ENCODE measurements around the gene ANKS1A.

Gene ANKS1A

GRCh38 chr6:35052694-35053565 is 163.9 kb downstream of the ANKS1A start:
- no peak for DNase-seq (ENCODE audit: low read depth in 2 of 2)

- DNase-seq (ENCODE audit: low read depth in 2 of 2) = no peak
These were observed 164.6 kb downstream of the ANKS1A start for GRCh38 chr6:35053701-35054100.

GRCh38 chr6:35054106-35054742 is 165.2 kb downstream of the ANKS1A start:
- no peak for DNase-seq (ENCODE audit: low read depth in 2 of 2)

GRCh38 chr6:35054743-35055130 is 165.7 kb downstream of the ANKS1A start:
- no peak for DNase-seq (ENCODE audit: low read depth in 2 of 2)

GRCh38 chr6:35055891-35056290 is 166.8 kb downstream of the ANKS1A start:
- no peak for DNase-seq (ENCODE audit: low read depth in 2 of 2)

DNA sequence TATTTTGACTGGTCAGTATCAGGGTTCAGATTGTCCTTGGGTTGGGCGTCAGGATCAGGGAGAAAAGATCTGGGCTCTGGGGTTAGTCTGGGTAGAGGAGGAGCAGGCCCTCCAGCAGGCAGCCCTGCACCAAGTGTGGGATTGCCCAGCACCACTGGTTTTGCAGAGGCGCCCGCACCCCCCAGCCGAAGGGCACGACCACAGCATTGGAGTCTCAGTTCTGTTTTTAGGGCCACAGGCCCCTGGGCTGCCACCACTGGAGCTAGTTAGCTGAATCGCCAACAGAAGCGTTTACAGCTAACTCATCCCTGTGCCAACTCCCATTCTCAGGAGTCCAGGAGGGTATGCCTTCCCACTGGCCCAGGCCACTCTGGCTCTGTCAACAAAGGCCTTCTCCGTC is 167.9 kb downstream of the ANKS1A start:
- no peak for DNase-seq (ENCODE audit: low read depth in 2 of 2)

GRCh38 chr6:35057449-35058357 is 168.6 kb downstream of the ANKS1A start:
- DNase-seq (ENCODE audit: low read depth in 2 of 2) = no peak

- DNase-seq (ENCODE audit: low read depth in 2 of 2) = no peak
These were observed 169.3 kb downstream of the ANKS1A start for GRCh38 chr6:35058358-35058675.

- no peak for DNase-seq (ENCODE audit: low read depth in 2 of 2)
These were observed 169.9 kb downstream of the ANKS1A start for GRCh38 chr6:35058865-35059522.

GRCh38 chr6:35059596-35060345 is 170.7 kb downstream of the ANKS1A start:
- DNase-seq (ENCODE audit: low read depth in 2 of 2) = no peak

DNA sequence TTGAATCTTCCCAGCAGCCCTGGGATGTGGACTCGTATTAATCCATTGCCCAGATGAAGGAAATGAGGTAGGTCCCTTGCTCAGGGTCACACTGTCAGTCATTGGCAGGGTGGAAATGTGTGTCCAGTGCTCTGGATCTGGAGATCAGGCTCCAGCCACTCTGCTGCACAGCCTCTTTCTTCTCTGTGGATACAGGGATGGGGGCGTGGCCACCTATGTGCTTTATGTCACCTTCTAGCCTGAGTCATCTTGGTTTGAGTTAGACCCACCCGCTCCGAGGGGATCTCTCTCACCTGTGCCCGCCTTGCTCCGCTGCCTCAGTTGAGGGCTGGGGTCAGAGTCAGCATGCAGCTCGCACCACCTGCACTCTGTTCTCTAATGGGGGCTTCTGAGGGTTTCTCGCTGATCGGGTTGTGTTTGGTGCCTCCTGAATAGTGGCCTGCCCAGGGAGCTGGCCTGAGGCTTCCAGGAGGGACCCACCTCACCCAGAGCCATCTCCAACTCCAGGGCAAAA is 172.1 kb downstream of the ANKS1A start:
- no peak for DNase-seq (ENCODE audit: low read depth in 2 of 2)

- no peak for DNase-seq (ENCODE audit: low read depth in 2 of 2)
These were observed 172.8 kb downstream of the ANKS1A start for GRCh38 chr6:35061651-35062410.

DNA sequence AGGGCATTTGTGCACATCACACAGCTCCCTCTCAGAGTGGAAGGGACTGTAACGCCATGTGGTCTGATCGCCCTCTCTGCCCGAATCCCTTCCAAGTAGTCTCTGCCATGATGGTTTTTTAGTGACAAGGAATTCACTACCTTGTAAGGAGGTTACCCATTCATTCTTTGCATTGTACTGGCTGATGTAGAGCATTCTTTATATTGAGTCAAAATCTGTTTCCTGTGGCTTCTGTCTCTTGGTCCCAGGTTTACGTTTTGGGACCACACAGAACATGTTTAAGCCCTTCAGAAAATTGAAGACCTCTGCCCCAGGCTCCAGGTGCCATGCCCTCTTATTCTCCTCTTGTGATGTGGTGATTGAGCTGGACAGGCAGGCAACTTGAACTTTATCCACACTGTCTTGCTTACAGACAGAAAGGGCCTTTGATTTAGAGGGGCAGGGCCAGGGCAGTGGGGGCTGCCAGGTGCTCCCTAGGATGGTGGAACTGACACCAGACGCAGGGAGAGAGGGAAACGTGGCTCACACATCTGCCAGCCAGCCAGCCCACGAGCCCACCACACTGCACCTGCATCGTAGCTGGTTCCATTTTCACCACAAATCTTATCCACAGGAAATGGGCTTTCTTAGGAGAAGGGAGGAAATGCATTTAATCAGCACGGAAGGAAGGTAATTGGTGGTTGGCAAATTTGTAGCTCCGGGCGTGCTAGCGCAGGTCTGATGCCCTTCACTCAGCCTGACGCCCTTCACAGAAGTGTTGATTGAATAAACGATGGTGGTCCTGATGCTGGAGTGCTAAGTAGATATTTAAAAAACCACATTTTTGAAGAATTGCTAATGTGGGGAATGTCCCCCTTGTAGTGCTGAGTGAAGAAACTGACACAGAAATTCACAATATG is 173.9 kb downstream of the ANKS1A start:
- DNase-seq (ENCODE audit: low read depth in 2 of 2) = no peak

DNA sequence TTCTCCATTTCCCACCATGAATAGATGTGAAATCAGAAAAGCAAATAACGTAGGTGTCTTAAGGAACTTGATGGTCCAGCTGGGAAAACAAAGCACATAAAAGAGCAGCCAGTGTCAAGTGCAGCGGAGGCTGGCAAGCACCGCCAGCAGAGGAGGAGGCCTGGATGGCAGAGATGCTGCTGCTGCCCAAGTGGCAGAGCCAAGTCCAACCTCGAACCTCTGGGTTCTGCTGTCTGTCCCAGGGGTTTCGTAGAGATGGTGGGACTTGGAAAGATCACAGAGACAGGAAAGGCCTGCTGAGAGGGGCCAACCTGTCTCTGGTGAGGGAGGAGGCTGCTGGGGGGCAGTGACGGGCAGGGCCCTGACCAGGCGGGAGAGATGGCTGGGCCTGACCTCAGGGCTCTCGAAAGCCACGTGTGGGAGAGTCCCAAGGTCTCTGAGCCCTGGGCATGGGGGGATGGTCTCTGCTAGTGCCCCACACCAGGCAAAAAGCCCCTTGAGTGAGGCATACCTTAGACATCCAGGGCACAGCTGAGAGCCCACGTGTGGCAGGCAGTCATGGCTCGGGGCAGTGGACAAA is 174.7 kb downstream of the ANKS1A start:
- DNase-seq (ENCODE audit: low read depth in 2 of 2) = no peak

DNA sequence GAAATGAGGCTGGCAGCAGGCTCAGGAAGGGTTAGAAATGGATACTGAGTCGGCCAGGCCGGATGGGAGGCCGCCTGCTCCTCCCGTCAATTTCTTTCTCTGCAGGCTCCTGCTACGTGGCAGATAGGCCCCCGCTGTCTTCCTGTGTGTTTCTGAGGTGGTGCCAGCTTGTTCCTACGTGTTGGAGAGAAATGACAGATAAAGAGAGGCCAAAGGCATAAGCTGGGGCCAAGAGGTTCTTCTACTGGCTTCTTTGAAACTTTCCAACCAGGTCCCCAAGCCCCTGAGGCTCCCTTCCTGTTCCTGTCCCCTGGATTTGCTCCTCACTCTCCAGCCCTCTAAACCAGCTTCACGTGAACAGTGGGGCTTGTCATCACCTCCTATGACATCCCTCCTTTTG is 175.2 kb downstream of the ANKS1A start:
- no peak for DNase-seq (ENCODE audit: low read depth in 2 of 2)

- DNase-seq (ENCODE audit: low read depth in 2 of 2) = no peak
These were observed 175.8 kb downstream of the ANKS1A start for GRCh38 chr6:35064757-35065440.

DNA sequence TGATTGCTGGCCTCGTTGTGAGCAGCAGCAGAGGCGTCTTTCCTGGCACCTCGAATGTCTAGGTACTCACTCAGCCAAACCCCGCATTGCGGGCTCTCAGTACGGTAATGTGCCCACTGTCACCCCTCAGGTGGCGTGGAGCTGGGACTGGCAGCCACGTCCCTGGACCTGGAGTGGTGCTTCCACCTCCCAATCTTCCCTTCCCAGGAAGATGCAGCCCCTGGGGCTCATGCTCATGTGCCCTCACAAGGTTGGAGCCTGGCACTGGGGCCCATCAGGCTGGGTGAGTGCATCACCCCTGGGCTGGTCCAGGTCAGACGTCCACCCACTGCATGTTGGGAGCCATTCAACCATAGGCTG is 176.4 kb downstream of the ANKS1A start:
- no peak for DNase-seq (ENCODE audit: low read depth in 2 of 2)

DNA sequence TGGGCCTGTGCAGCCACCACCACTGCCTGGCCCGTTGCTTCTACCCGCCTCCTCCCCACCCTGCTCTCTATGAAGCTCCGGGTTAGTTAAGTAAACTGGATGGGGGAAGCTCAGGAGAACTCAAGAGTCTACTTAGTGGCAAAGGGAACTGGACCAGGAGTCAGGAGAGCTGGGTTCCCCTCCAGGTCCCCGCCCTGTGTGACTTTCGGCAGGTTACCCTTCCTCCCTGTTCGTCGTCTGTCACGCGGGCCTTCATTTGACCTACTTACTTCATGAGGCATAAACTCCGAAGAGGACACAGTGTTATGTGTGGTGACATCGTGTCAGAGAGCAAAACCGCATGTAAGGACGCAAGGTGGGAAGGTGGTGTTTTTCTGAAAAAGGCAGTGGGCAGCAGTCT is 176.8 kb downstream of the ANKS1A start:
- DNase-seq (ENCODE audit: low read depth in 2 of 2) = no peak

Data from stimulated activated CD4-positive, alpha-beta T cell treated with anti-CD3 and anti-CD28 coated beads, Interleukin-12 subunit alpha, Interleukin-12 subunit beta, amount 100 ng/mL, for 24 hours (primary cell).